Measurements from ENCODE around the gene MYO6.

MYO6 gene

DNA sequence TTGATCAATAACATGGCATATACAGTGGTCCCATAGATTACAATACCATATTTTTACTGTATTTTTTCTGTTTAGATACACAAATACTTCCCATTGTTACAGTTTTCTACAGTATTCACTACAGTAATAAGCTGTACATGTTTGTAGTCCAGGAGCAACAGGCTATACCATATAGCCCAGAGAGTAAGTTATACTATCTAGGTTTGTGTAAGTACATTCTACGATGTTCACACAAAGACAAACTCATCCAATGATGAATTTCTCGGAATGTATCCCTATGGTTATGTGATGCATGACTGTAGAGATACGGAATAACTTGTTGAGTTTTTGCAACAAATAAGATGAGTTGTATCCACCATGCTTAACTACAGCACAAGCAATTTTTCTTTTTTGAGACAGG is 3.6 kb upstream of the MYO6 start:
- TF ChIP-seq, protein P1, sequence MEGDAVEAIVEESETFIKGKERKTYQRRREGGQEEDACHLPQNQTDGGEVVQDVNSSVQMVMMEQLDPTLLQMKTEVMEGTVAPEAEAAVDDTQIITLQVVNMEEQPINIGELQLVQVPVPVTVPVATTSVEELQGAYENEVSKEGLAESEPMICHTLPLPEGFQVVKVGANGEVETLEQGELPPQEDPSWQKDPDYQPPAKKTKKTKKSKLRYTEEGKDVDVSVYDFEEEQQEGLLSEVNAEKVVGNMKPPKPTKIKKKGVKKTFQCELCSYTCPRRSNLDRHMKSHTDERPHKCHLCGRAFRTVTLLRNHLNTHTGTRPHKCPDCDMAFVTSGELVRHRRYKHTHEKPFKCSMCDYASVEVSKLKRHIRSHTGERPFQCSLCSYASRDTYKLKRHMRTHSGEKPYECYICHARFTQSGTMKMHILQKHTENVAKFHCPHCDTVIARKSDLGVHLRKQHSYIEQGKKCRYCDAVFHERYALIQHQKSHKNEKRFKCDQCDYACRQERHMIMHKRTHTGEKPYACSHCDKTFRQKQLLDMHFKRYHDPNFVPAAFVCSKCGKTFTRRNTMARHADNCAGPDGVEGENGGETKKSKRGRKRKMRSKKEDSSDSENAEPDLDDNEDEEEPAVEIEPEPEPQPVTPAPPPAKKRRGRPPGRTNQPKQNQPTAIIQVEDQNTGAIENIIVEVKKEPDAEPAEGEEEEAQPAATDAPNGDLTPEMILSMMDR (IDR thresholded peaks at IDR 0.05) = no peak

DNA sequence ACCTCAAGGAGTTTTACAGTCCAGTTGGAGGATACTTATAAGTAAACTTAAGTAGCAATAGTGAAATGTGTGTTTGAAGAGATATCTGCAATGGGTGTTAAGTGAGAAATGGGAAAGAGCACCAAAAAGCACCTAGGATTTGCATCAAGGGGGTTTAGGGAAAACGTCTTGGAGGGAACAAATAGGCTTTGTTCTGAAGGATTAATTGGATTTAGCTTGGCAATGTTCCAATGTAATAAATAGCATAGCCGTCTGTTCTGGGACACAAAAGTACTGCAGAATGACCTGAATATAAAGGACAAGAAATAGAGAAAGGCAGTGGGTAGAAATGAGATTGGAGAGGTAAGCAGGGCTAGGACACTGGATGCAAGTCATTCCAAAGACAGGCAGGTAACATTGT is 2.8 kb upstream of the MYO6 start:
- TF ChIP-seq, protein P1 (IDR thresholded peaks at IDR 0.05) = no peak

GRCh38 chr6:75747152-75747992 is 1.7 kb upstream of the MYO6 start:
- TF ChIP-seq, protein P1 (IDR thresholded peaks at IDR 0.05) = no peak

DNA sequence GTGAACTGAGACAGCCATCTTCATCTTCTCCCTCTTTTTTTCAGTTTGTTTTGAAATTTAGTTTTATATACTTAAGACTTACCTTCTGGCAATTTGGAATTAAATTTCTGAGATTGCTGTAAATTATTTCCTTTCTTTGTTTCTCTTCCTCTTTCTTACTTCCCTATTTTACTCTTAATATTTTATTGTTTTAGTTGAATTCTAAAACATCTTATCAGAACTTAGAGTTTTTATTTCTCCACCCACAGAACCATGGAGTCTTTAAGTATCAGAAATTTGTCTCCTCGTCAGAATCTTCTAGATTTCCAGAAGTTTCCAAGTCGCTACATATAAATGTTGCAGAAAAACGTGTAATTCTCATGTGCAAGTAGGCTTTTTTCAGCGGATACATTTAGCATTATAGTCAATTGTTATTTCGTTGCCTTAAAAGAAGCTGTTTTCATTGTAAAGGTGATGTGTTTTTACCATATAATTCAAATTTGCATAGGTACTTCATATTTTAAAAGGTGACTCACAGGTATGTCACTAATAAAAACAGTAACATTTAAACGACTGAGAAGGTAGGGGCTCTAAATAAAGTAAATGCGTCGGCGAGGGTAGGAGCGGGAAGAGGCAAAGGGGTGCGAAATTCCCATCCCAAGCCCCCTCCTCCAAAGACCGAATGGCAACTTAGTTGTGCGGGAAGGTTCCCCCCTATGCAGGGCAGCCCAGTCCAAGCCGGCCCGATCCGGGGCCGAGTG is 866 bp upstream of the MYO6 start:
- TF ChIP-seq, protein P1 (IDR thresholded peaks at IDR 0.05) = no peak

GRCh38 chr6:75751443-75751842 is 2.4 kb downstream of the MYO6 start:
- TF ChIP-seq, protein P1 (IDR thresholded peaks at IDR 0.05) = no peak

DNA sequence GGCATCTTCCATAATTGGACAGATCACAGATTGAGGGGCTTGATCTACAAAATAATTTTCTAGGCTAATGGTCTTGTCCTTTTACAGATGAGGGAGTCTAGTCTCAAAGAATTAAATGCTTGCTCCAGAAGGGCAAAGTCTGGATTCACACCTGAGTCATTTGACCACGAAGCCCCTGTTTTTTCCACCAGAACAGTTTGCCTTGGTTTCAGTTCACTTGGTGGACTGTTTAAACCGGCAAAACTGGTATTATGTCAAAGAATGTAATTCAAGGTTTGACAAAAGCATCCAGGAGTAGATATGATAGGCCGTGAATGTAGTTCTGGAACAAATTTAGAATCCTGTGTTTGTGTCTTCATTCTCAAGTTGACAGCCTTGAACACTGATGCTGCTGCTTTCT is 3.3 kb downstream of the MYO6 start:
- TF ChIP-seq, protein P1 (IDR thresholded peaks at IDR 0.05) = no peak

DNA sequence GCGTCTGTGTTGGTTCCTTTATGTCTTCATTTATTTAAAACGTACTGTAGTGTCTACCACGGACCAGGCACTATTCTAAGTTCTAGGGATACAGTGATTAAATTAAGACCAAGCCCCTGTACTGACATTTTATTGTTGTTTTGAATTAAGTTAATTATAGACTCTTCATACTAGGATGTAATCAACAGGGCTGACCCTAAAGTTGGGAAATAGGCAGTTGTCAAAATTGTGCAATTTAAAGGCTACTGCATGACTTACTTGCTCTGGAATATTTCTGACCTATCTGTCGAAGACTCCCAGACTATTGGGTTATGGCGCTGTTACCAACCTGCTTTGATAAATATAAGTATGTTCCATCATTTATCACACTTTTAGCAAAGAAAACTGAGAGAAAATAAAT is 6.7 kb downstream of the MYO6 start:
- TF ChIP-seq, protein P1 (IDR thresholded peaks at IDR 0.05) = no peak
